Measurements from ENCODE around the gene CUBN. TPM values are rescaled to one million over a fixed set of nuclear protein-coding genes. Genes with fewer than 3 reads are reported as not detected.
A peak's percentile ranks its signal among the peaks of the same experiment; 100 is the strongest.

Gene CUBN
- total and polyA plus RNA-seq, 9 of the 15 experiments (the other 6 are each of a cell fraction or from before 2014, with no cell fraction given), result 0.04 to 0.33 (median 0.09) TPM

DNA sequence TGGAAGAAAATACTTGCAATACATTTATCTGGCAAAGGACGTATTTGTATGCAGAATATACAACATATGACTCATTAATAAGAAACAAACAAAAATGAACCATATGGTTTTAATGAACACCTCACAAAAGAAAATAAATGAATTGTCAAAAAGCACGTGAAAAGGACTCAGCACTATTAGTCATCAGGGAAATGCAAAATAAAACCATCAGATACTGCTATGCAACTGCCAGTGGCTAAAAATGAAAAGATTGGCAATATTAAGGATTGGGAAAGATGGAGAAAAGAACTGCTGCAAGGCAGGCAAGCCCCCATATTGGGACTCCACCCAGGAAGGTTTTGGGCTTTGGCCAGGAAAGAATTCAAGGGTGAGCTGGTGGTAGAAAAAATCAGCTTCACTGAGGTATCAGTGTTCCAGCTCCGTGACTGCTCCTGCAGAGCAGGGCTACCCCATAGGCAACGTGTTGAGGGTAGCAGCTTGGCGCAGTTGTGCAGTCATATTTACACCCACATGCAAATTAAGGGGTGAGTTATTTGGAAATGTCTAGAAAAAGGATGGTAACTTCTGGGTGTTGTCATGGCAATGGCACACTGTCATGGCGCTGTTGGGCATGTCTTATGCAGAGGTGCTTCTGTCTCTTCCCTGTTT lies 72.7 kb downstream of the CUBN start:
- Histone ChIP-seq H3K4me1 (replicated peaks in 1 of 2; ENCODE audit: control insufficient read depth in 2 of 2, insufficient read depth in 2 of 2, low read length in 2 of 2) (no peaks in the 10 kb centered on the region; a peak in 2 of 5 replicates), H3K4me2 (ENCODE audit: insufficient read depth, low read length) (no peak overlapping the region), H4K20me1 (replicated peaks; ENCODE audit: control insufficient read depth, insufficient read depth, low read length) (no peaks in the 10 kb centered on the region), H2AFZ (ENCODE audit: low read depth, low read length) (no peak overlapping the region), H3K9me3 (replicated peaks; ENCODE audit: control insufficient read depth, insufficient read depth, low read depth, low read length) (peaks cover 3% of the 10 kb centered on the region; the same call in 1 of the 2 replicates), H3K79me2 (ENCODE audit: control insufficient read depth, insufficient read depth, low read length) (no peaks in the 10 kb centered on the region), H3K27me3 (ENCODE audit: control insufficient read depth in 2 of 2, insufficient read depth in 2 of 2, low read length in 2 of 2) (no peaks in the 10 kb centered on the region), H3K9me1 (ENCODE audit: control insufficient read depth, insufficient read depth, low read length) (no peaks in the 10 kb centered on the region), H3K9ac (ENCODE audit: insufficient read depth in 1 of 2, low read depth in 2 of 2, low read length in 2 of 2) (no peak overlapping the region), H3K27ac (ENCODE audit: extremely low read depth, low read depth, low read length) (no peak overlapping the region), H3K4me3 (no peak overlapping the region), H3K36me3 (ENCODE audit: control insufficient read depth, insufficient read depth, low read length) (no peaks in the 10 kb centered on the region)
- TF ChIP-seq, protein P1, sequence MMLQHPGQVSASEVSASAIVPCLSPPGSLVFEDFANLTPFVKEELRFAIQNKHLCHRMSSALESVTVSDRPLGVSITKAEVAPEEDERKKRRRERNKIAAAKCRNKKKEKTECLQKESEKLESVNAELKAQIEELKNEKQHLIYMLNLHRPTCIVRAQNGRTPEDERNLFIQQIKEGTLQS (IDR thresholded peaks at IDR 0.05), result peak; percentile 14; the same call in 1 of the 2 replicates
- TF ChIP-seq, protein P1 (CRISPR knock-in tag; conservative IDR thresholded peaks at IDR 0.05), result no peak
- TF ChIP-seq RFX1 (IDR thresholded peaks at IDR 0.05), result peak; percentile 54
- TF ChIP-seq NBN (IDR thresholded peaks at IDR 0.05; ENCODE audit: low read depth), result no peak
- no peak for ATAC-seq
- intact Hi-C loops (cut with micrococcal nuclease), result no loop called here
- FAIRE-seq, result no peak
- CTCF ChIA-PET (ENCODE audit: low intra/inter-chr PET ratio), result no interaction called here
- POLR2A ChIA-PET, result interaction anchor here (1.0 kb wide), 1 partner anchor 8 kb away, joined by 3 read pairs; no protein-coding TSS in a partner anchor
- in situ Hi-C loops (cut with MboI), result no loop called here
- 56% methylated on average over 6 of the region's 6 CpGs for WGBS (ENCODE audit: insufficient coverage, low coverage, missing lambda C conversion rate)
- BruUV-seq (replicated peaks), result no TSS peak
- no peak for DNase-seq (ENCODE audit: extremely low read depth in 1 of 4, low spot score in 3 of 4)

DNA sequence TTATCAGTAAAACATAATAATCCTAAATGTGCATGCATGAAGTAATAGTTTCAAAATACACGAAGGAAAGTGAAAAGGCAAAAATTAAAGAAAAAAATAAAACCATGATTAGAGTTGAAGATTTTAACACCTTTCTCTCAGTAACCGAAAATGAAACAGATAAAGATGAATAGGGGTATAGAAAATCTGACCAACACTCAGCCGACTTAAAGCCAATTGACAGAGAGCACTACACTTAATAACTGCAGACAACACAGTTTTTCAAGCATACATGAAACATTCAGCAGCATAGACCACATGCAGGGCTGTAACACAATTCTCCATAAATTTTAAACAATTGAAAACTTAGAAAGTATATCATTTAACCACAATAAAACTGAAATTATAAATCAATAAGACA lies 76.1 kb downstream of the CUBN start:
- BruUV-seq (replicated peaks), result no TSS peak
- intact Hi-C loops (cut with micrococcal nuclease) (no loop called here), in situ Hi-C loops (cut with MboI) (no loop called here)
- CTCF ChIA-PET (ENCODE audit: low intra/inter-chr PET ratio), result no interaction called here
- no peak overlapping the region for H3K27ac ChIP-seq (ENCODE audit: extremely low read depth, low read depth, low read length)
- no peak for ATAC-seq
- no peak overlapping the region for H3K4me3 ChIP-seq
- no peaks in the 10 kb centered on the region for H3K36me3 ChIP-seq (ENCODE audit: control insufficient read depth, insufficient read depth, low read length)
- POLR2A ChIA-PET, result no interaction called here
- H2AFZ ChIP-seq (ENCODE audit: low read depth, low read length), result no peak overlapping the region
- no peaks in the 10 kb centered on the region for H3K27me3 ChIP-seq (ENCODE audit: control insufficient read depth in 2 of 2, insufficient read depth in 2 of 2, low read length in 2 of 2)
- peaks cover 6% of the 10 kb centered on the region; the same call in 1 of the 2 replicates for H3K9me3 ChIP-seq (replicated peaks; ENCODE audit: control insufficient read depth, insufficient read depth, low read depth, low read length)
- no peak overlapping the region for H3K9ac ChIP-seq (ENCODE audit: insufficient read depth in 1 of 2, low read depth in 2 of 2, low read length in 2 of 2)
- no peaks in the 10 kb centered on the region for H4K20me1 ChIP-seq (replicated peaks; ENCODE audit: control insufficient read depth, insufficient read depth, low read length)
- H3K79me2 ChIP-seq (ENCODE audit: control insufficient read depth, insufficient read depth, low read length), result no peaks in the 10 kb centered on the region
- H3K4me1 ChIP-seq (replicated peaks in 1 of 2; ENCODE audit: control insufficient read depth in 2 of 2, insufficient read depth in 2 of 2, low read length in 2 of 2), result peaks cover 0 to 13% of the 10 kb centered on the region in 2 experiments; a peak in 3 of 5 replicates
- H3K4me2 ChIP-seq (ENCODE audit: insufficient read depth, low read length), result no peak overlapping the region
- no peak for FAIRE-seq
- DNase-seq (ENCODE audit: extremely low read depth in 1 of 4, low spot score in 3 of 4), result no peak
- WGBS (ENCODE audit: insufficient coverage, low coverage, missing lambda C conversion rate), result 46% methylated on average over 3 of the region's 3 CpGs
- H3K9me1 ChIP-seq (ENCODE audit: control insufficient read depth, insufficient read depth, low read length), result no peaks in the 10 kb centered on the region
- TF ChIP-seq, protein P2, sequence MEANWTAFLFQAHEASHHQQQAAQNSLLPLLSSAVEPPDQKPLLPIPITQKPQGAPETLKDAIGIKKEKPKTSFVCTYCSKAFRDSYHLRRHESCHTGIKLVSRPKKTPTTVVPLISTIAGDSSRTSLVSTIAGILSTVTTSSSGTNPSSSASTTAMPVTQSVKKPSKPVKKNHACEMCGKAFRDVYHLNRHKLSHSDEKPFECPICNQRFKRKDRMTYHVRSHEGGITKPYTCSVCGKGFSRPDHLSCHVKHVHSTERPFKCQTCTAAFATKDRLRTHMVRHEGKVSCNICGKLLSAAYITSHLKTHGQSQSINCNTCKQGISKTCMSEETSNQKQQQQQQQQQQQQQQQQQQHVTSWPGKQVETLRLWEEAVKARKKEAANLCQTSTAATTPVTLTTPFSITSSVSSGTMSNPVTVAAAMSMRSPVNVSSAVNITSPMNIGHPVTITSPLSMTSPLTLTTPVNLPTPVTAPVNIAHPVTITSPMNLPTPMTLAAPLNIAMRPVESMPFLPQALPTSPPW (CRISPR knock-in tag; IDR thresholded peaks at IDR 0.05), result no peak
- no peak for TF ChIP-seq TSC22D4 (tag; IDR thresholded peaks at IDR 0.05)
- TF ChIP-seq PTBP1 (IDR thresholded peaks at IDR 0.05; ENCODE audit: low read depth, low read length), result no peak
- no peak for TF ChIP-seq DDX20 (tag; IDR thresholded peaks at IDR 0.05; ENCODE audit: low read depth)
- TF ChIP-seq, protein P3, sequence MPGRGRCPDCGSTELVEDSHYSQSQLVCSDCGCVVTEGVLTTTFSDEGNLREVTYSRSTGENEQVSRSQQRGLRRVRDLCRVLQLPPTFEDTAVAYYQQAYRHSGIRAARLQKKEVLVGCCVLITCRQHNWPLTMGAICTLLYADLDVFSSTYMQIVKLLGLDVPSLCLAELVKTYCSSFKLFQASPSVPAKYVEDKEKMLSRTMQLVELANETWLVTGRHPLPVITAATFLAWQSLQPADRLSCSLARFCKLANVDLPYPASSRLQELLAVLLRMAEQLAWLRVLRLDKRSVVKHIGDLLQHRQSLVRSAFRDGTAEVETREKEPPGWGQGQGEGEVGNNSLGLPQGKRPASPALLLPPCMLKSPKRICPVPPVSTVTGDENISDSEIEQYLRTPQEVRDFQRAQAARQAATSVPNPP (IDR thresholded peaks at IDR 0.05; ENCODE audit: borderline replicate concordance, insufficient read depth, insufficient read length), result no peak
- no peak for TF ChIP-seq ARNT (IDR thresholded peaks at IDR 0.05)
- TF ChIP-seq KHSRP (IDR thresholded peaks at IDR 0.05), result no peak
- no peak for TF ChIP-seq ZNF324 (CRISPR knock-in tag; IDR thresholded peaks at IDR 0.05)
- TF ChIP-seq ZNF778 (CRISPR knock-in tag; IDR thresholded peaks at IDR 0.05), result no peak
- no peak for TF ChIP-seq LEF1 (IDR thresholded peaks at IDR 0.05)

All from K562 (cell line).